DLD1 (cell line): ENCODE results near the gene RFTN1.

Source experiments
- in situ Hi-C: cut with HindIII; loops from 2 replicates; pipeline ENCODE4 v1.10.0; 2017; ENCODE audit warnings: low sequenced_read_pairs

The RFTN1 gene

DNA sequence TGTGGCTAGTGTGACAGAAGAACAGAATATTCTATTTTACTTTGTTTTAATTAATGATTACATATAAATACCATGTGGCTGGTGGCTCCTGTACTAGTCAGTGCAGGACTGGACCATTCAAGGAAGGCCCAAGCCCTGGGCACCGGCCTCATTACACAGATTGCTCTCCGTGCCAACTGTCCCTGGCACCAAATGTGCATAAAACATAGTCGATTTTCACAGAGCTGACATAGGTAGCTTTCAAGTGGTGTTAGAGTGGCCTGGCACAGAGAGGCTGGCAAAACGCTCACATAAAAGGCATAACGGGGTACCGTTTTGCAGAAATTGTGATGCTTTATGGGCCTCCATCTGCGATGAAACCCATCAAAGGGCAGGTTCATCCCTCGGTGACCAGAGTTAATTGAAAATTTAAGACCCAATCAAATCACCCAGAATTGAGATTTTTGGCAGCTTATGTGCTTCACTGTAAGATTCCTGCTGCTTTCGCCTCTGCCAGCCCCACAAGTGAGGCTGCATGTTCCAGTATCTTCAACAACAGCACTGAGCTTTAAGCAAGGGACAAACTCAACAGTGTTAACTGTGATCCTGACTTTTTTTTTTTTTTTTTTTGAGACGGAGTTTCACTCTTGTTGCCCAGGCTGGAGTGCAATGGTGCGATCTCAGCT is 25.9 kb downstream of the RFTN1 start:
- in situ Hi-C loops: no loop called here

DNA sequence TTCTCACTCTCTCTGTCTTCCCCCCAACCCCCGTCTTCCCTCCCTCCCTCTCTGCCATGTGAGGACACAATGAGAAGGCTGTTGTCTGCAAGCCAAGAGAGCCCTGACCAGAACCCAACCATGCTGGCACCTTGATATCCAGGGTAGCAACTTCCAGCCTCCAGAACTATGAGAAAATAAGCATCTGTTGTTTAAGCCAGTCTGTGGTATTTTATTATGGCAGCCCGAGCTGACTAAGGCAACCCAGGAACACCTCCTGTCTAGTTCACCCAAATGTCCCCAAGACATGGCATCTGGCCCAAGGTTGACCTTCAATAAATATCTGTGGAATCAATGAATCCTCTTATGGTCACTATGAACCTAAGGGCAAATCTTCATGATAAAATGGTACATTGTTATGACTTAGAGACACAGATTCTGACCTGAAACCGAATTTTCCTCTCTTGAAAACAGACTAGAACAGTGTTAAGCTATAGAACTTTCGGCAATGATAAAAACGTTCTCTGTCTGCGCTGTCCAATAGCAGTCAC is 26.5 kb downstream of the RFTN1 start:
- in situ Hi-C loops: no loop called here

DNA sequence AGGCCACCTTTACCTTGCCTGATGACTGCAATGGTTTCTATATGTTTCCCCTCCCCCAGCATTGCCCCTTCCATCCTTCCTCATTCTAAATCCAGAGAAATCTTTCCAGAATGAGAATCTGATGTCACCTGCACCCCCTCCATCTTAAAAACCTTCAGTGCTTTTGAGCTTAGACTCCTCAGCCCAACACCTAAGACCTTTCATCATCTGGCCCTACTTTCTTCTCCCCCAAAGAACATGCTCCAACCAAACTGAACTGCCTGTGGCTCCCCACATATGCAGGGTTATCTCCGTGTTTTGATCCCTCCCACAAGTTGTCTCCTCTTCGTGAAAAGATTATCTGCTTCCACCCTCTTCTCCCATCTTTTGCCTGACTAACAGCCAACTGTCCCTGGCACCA is 27.3 kb downstream of the RFTN1 start:
- in situ Hi-C loops: no loop called here

DNA sequence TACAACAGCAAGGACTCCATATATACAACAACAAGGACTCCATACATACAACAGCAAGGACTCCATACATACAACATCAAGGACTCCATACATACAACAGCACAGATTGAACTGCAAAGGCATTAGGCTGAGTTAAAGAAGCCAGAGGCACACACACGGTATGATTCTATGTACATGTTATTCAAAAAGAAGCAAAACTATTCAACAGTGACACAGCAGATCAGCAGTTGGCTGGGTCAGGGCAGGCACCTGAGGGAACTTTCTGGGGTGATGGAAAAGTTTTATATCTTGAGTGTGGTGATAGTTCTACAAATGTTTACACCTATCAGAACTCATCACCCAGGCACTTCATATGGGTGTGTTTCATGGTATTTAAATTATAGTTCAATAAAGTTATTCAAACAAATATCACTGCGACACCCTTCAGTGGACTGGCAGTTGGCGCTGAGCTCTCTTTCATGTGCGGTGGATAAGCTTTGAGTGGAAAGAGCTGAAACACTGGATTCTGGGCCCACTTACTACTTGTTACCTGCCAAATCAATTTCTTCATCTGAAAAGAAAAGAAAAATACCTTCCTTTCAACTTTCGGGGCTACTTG is 28.0 kb downstream of the RFTN1 start:
- in situ Hi-C loops: no loop called here

DNA sequence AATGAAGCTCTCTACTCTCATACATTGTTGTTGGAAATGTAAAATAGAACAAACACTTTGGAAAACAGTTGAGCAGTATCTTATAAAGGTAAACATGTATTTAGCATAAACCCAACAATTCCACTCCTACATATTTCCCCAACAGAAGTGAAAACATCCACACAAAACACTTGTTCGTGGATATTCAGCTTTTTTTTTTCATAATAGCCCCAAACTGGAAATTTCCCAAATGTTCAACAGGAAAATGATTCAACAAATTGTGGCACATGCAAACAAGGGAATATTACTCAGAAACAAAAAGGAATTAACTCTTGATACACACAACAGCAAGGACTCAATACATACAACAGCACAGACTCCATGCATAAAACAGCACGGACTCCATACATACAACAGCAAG is 28.5 kb downstream of the RFTN1 start:
- in situ Hi-C loops: no loop called here

DNA sequence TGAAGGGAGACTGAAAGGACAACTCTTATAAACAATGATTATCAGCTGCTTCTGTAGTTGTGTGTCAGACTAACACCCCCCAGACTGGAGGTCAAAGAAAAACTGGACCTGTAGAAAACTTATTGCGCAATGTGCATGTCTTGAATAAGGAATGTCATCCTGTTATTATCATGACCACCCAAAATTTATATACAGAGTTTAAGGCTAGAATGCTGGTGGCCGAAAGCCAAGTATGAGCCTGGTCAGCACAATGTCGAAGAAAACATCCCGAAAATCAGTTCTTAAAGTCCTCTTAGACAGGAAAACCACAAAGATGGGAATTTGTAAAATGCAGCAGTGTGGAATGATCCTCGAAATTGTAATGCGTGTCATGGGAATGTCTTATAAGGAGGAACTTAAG is 29.3 kb downstream of the RFTN1 start:
- in situ Hi-C loops: no loop called here

DNA sequence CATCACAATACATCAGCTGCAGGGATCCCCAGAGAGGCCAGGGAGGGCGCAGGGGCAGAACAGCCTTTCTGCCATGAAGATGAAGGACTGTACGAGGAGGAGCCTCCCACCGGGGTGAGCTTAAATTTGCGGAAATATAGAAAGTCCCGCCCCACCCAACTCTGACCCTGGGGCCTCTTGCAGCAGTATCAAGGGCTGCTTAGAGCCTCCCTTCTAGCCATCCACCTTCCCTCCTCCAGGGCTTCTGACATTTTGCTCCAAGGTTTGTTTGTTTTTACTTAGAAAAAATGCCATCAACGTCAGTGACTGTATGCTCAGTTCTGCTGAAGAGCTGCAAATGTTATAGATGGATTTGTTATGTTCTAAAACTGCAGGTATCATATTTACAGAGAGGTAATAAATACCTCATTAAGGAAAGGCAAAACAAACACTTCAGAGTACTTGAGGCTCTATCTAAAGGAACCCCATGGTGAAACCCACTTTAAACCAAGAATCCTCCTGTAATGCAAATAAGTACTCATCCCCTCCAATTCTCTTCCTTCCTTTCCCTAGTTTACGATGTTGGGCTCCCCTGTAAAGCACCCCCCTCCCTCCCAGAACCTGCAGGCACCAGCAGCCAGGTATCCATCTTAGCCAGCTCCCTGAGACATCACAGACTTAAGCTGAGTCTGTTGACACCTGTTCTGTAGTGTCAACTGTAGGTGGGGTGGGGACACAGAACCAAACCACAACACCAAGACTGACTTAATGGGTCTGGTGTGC is 30.5 kb downstream of the RFTN1 start:
- in situ Hi-C loops: no loop called here

DNA sequence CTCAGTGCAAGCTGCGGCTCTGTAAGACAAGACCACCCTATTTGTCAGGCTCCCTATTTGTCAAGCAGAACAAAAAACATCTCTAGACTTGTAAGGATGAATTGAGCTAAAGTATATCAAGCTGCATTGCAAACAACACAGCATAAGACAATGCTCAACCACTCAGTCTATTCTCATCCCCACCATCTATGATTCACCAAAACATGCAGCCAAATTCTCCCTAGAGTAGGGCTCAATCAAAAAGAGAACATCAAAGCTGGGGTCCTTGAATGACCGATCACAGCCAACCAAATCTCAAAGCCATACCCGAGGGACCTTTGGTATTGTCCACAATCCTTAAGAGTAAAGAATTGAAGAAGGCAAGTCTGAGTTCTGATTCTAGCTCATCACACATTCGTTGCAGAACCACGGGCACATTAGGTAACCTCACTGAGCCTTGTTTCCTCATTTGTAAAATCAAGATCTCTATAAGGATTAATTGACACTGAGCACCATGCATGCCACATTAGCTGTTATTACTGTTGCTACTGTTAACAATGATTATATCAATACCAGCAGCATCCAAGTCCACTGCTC is 31.2 kb downstream of the RFTN1 start:
- in situ Hi-C loops: no loop called here

DNA sequence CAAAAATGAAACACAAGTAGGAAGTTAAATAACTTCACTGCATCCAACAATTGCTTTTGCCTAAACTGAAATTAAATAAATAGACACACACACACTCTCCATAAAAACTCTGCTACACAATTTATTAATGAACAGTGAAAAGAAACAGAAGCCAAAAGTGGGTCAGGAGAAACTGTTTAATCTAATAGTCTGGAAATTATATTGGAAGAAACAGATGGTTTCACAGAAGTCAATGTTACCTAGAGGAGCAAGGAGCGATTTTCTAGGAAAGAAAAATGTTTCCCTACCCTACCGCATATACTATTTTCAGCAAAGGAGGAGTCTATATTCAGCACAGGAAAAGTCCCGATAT is 32.0 kb downstream of the RFTN1 start:
- in situ Hi-C loops: no loop called here

DNA sequence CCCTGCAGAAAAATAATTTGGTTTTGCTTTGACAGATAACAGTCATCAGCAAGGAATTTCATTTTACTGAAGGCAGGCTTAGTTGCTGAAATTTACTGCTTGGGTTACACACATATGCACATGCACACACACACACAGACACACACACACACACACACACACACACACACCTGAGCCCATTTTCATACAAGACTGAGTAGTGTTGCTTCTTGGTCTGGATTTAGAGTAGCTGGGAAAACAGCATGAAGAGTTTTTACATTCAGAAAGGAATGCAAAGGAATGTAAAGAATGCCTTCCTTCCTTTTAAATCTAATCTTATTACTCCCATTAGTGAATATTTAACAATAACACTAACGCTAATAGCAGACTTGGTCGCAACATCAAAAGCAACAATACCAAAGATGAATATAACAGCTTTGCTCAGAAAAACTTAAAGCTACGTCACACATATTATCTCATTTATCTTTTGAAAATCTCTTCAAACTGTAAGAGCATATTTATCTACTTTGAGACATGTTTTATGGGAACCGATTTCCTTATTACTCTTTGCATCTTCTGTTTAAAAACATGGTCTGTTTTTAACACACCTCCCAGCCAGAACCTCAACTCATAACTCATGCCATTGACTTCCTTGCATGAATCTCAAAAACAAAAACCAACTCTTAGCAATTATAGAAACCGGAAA is 32.5 kb downstream of the RFTN1 start:
- in situ Hi-C loops: no loop called here

DNA sequence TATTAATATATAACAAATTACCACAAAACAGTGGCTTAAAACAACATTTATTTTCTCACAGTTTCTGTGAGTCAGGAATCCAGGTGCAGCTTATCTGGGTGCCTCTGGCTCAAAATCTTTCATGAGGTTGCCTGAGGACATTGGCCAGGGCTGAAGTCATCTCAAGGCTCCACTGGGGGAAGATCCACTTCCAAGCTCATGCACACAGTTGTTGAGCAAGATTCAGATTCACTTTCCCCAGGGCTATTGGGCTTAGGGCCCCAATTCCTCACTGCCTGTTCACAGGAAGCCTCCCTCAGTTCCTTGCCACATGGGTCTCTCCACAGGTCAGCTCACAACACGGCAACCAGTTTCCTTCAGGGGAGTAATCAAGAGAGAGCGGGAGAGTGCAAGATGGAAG is 35.0 kb downstream of the RFTN1 start:
- in situ Hi-C loops: no loop called here

DNA sequence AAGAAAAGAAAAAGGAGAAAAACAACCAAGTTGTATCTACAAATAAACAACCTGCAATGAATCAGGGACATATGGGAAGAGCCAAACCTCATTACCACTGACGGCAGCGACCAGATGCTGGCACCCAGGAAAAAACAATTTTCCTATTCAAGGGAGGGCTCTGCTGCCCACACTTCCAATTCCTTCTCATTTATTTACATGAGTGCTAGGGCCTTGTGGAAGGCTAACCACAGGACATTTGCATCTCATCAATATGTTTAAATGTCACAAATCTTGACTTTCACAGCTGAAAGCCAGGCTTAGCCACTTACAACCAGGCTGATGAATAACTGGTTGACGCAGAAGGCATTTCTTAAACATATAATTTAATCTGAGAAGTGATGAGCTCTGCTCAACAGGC is 36.0 kb downstream of the RFTN1 start:
- in situ Hi-C loops: no loop called here

DNA sequence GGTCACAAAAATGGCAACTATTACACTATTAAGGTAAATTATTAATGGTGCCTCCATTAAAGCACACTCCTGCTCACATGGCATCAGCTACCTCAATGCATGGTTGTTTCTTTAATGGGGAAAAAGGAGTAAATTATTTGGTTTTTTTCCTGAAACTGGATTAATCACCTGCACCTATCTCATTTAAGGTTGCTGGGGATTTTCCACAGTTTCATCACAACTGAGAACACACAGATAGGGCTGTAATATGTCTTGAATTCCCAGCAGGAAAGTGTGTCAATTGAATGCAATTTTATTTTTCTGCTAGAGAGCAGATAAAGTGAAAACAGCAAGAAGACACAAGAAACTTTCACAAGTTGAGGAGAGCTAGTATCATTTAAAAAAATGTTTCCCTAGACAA is 36.4 kb downstream of the RFTN1 start:
- in situ Hi-C loops: no loop called here

DNA sequence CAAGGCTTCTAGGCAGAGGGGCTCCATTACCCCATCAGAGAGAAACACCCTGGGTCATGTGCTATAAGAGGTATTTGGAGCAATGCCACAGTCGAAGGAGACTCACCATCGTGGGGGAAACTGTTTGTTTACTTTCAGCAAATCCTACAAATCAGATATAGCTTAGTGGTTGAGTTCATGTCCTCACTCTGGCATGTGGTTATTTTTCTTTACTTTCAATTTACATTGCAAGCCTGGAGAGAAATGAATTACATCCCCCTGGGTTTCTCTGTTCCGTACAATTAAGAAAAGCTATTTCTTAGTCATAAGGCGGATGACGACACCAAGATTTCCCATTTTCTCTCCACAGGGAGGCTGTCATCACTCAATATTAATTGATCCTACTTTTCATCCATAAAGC is 36.9 kb downstream of the RFTN1 start:
- in situ Hi-C loops: no loop called here

DNA sequence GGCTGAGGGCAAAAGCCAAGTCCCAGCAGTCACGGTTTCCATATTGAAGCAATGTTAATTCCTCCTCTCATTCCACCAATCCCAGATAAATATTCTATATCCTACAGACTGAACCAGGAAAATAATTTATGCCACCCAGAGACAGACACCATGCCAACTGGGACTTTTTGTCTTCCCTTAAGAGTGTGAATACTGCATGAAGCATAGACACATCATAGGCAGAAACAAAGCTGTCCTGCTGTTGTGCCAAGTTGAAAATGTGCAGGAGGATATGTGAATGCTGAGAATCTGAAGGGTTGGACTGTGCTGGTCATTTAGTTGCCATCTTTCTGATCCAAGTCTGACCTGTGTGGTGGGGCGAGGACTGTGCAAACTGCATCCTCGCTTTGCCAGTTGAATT is 37.7 kb downstream of the RFTN1 start:
- in situ Hi-C loops: no loop called here

DNA sequence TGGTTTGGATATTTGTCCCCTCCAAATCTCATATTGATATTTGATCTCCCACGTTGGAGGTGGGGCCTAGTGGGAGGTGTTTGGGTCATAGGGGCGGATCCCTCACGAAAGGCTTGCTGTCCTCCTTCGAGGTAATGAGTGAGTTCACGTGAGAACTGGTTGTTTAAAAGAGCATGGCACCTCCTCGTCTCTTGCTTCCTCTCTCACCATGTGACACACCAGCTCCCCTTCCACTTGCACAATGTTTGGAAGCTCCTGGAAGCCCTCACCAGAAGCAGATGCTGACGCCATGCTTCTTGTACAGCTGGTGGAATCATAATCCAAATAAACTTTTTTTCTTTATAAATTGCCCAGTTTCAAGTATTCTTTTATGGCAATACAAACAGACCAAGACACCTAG is 38.6 kb downstream of the RFTN1 start:
- in situ Hi-C loops: no loop called here

DNA sequence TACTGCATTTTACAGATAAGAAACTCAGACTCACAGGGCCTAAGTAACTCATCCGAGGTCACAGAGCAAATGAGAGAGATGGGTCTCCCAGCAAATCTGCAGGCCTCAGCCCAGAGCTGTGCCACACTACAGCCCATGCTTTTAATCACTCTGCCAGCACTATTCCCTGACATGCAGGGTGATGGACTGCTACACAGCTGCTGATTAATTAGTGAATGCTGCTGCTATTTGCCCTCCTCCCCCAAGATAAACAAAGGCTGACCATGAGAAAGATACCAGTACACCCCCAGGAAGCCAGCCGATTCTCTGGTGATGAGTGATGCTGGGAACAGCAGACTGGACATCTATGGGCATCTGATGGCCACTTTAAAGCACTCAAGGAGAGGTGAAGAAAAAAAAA is 39.3 kb downstream of the RFTN1 start:
- in situ Hi-C loops: no loop called here

DNA sequence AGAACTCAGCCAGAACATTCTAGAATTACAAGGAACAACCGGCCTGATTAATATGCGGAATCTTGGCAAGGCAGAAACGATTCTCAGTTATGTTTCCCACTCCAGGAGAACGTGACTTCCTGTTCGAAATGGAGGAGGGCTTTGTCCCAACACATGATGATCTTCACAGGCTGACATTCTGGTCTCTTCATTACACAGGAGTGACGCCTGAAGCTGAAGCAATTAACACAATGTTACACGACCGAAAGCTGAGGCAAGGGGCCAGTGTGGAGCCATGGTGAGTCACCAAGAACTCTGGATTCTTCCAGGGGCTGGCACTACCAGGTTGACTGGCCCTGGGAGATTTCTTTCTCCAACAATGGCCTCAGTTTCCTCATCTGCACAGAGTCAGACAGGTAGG is 40.9 kb downstream of the RFTN1 start:
- in situ Hi-C loops: no loop called here

DNA sequence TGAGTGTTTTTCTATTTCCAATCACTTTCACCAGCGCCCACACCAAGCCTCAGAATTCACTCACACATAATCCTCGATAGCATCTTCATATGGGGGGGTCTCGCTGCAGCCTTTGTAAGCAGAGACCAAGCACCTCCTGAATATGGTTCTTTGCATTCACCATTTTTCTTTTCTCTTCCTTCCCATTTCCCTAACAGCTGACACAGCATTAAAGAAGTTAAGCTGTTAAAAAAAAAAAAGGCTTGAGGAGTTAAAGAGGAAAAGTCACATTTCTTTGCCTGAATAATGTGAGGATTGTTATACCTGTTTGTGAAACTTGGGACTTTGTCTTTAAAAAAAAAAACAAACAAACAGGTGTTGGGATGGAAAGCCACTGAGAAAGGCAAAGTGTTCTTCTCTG is 41.6 kb downstream of the RFTN1 start:
- in situ Hi-C loops: no loop called here

DNA sequence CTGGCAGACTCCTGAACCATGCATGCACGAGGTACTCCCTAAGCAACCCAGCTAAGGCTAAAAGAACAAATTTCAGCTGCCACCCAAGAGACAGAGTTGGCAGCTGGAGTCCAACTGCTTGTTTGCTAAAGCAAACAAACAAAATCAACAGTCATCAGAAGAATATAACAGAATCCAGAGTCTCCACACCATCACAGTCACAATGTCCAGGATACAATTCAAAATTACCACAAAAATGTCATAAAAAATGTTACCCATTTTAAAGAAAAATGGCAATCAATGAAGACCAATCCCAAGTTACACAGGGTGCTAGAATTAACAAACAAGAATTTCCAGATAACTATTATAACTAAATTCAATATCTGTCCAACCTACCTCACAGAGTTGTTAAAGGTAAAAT is 42.9 kb downstream of the RFTN1 start:
- in situ Hi-C loops: no loop called here

DNA sequence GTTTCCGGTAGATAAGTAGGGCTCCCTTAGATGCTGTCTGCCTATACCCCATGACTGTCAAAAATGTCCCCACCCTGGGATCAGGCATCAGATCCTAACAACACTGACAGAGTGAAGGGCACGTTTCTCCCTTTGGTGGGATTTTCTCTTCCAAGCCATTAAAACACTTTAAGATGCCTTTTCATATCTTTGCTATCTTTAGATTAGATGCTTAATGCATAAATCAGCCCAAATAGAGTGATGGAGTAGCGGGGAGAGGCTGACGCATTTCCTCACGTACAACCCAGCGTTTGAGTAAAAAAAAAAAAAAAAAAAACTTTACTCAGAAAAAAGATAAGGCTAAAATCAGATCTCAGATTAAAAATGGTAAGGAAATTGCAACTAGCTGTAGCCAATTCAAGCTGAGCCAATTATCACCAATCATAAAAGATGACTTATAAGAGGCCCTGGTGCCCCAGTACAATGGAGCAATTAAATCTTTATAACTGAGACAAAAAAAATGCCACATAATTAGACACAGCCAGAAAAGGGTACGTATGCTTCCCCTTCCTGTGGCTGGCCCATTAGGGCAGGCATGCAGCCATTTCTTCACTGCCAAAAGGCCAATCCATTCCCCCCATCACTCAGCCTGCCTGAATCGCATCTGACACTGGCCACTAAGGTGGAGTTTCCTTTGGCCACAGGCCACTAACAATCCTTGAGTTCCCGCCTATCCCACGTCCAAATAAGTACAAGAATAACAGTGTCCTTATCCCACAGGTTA is 45.0 kb downstream of the RFTN1 start:
- in situ Hi-C loops: no loop called here
